NCI-H2196 (cell line): Measurements from ENCODE around the gene ATP1A4.

ENCODE experiments used
- DNase-seq: peaks from one replicate; lab custom pipeline; 2025; ENCODE audit not compliant: unreplicated experiment; lab: John Stamatoyannopoulos, UW

Gene ATP1A4

DNA sequence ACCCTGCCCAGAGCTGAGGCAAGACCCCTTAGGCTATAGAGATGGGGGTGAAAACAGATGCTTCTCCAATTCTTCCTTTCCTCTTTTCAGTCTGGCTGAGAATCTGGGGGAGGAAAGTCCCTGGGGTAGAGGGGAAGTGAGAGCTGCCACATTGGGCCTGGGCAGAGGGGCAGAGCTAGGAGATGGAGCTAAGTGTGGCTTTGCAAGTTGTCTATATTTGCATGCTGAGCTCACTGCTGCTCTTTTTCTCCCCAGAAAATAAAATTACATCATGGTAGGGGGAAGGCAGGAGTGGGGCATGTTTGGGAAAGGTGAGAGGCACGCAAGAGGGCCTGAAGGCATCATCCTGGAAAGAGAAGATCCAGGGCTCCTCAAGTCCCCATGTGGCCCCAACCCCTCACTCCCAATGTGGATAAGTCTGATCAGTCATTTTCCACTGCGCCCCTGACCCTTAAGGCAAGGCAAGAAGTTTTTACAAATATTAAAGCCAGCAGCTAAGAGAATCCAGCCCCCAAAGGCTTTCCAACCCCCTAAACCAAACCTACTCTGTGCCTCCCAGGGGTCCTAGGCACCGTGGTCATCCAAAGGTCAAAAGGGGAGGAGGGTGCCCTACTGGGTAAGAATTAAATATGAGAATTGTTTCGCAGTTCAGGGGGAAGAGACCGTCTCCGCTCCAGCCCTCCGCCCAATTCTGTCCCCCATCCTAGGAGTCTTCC is 53.3 kb downstream of the ATP1A4 start:
- no peak for DNase-seq

DNA sequence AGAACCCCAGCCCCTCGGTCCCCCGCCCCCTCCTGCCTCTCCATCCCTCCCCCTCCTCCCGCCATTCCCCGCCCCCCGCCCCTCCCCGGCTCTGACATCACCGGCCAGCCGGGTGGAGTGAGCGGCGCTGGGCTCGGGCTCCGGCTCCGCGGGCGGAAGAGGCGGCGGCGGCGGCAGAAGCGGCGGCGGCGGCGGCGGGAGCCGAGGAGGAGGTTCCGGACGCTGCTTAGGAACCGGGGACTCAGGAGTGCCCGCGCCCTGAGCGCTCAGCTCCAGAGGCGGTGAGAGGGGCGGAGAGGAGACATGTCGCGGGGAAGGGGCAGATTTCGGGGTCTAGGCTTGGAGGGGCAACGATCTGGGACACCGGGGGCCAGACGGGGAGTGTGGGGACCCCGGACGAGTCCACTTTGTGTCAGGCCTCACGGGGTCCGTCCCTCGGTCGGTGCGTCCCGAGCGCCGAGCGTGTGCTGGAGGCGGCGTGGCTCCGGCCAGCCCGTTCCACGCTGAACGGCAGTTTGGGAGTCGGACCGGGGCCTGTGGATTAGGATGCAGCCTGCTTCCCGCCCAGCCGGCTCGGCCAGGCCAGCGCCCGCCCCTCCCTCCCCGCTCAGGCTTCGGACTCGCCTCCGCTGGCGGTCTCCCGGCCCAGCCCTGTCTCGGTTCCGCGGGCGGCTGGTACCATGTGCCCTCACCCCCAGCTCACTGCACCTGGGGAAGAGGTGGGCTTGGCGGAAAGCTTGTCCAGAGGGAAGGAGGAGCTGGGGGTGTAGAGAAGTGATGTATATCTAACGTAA is 54.0 kb downstream of the ATP1A4 start, which contains the start of gene PEA15:
Gene PEA15, plus strand, starts transcription at position 143 of the 794 bp plus-strand sequence. CDS start 6,161 bp downstream, outside the sequence.
- peak; percentile 61 for DNase-seq

DNA sequence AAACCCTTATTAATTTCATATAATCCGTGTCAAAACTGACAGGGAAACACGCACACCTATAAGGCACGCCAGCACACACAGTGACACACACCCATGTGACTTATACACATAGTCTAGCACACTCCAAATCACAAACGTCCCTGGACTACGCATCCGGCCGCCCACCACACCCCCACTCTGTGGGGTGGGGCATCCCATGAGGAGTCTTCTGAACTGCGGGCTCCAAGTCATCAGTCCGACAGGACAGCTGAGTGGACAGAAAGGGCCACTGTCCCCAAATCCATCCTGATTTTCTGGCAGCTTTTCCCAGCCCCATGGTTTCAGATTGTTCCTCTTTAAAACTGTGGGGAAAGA is 54.6 kb downstream of the ATP1A4 start:
- DNase-seq = no peak

DNA sequence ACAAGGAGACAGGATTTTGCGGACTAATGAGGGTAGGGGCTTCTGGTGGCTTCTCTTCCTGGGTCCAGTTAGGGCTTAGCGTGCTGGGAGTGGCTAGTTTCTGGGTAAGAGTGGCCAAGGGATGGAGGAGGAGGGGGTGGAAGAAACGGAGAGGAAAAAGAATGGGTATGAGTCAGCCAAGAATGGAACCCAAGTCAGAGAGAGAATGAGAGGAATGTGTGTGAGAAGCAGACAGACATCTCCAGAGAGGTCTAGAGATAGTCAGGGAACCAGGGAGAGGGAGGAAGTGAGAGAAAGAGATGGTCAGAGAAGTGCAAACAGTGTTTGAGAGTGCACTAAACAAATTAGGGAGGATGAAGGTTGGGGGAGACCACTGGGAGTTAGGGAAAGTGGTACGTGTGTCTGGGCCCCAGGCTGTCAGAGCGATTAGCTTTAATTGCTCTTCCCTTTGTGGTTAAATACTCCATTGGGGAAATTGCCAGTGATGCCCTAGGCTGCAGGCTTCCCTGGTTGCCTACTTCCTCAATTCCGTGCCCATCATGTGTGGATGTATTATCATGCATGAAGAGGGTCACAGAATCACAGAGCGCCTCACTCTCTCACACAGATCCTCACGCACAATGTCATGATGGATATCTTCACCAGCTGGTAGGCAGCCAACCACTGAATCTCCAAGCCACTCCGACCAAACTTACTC is 55.2 kb downstream of the ATP1A4 start:
- DNase-seq = no peak

DNA sequence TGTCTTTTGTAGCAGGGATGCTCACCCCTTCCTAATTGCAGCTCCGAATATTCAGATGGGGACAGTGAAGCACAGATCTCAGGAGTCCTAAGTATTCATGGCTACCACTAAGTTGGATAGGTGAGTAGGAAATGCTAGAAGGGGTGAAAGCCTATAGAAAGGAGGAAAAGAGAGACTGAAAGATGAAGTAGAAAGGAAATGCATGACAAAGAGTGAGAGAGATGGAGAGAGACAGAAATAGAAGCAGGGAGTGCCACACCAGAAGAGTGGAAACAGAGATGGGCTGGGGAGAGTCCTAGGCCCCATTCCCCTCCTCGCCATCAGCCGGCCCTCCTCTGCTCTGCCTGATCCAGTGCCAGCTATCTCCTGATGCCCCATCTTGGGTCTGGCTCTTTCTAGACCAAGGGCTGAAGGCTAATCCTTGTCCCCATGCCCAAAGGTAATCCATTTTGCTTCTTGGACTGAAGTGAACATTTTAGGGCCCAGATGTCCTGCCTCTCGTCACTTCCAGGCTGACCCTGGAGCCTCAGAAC is 55.8 kb downstream of the ATP1A4 start:
- DNase-seq = no peak

DNA sequence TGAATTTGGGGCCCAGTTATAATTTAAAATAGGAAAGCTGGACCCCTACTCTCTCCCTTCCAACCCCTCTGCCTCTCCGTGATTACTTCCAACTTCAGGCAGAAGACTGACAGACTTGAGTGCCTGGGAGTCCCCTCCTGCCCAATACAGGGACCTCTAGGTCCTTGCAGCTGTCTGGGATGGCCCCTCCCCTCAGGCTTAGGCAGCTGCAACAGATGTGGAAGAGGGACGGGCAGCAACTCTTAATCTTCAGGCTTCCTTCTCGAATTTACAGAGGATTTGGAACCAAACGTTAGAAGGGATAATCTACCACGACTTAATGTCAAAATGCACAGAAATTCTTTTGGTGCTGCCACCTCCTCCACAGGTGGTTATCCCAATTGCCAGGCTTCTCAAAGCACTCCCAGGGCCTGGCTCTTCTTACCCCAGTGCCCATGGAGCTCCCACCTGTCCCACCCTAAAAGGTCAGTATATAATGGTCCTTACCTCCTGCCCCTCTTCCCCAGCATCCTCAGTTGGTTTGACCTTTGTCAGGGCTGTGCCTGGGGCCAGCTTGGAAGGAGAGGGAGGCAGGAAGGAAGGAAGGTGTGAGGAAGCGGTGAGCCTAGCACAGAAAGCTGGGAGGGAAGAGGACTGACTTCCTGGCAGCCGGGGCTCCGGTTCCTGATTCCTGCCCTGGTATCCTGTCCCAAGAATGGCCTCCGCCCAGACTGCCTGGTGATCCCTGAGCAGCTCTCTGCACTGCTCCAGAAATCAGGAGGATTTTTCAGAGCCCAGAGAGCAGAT is 56.6 kb downstream of the ATP1A4 start:
- no peak for DNase-seq

DNA sequence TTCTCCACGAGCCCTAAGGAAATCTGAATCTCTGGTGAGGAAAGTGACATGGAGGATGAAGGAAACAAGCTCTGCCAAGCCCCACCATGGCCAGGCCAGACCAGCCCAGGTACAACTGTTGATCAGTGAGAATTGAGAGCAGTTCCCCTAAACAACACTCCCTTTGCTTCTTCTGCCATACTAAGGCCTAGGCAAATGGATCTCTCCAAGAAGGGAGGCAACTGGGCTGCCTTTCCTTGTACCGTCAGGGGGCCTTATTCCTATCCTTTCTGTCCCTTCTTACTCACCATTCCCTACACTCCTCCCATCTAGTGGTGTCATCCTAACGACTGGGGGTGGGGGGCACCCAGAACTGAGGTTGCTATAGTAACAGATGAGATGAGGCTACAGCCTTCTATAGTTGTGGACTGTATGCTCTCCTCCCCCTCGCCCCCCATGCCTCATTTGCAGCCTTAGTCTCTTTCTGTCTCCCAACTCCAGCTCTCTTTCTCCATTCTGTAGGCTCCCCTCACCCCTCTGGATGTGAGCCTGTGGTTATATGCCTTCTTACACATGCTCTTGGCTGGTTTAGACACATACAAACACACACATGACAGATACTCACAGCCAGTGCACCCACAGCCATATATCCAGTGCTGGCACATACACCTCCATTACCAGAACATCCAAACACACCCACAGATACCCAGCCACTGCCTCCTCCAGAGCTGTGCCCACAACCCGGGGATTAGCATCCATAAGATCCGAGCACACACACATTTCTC is 57.3 kb downstream of the ATP1A4 start:
- no peak for DNase-seq

DNA sequence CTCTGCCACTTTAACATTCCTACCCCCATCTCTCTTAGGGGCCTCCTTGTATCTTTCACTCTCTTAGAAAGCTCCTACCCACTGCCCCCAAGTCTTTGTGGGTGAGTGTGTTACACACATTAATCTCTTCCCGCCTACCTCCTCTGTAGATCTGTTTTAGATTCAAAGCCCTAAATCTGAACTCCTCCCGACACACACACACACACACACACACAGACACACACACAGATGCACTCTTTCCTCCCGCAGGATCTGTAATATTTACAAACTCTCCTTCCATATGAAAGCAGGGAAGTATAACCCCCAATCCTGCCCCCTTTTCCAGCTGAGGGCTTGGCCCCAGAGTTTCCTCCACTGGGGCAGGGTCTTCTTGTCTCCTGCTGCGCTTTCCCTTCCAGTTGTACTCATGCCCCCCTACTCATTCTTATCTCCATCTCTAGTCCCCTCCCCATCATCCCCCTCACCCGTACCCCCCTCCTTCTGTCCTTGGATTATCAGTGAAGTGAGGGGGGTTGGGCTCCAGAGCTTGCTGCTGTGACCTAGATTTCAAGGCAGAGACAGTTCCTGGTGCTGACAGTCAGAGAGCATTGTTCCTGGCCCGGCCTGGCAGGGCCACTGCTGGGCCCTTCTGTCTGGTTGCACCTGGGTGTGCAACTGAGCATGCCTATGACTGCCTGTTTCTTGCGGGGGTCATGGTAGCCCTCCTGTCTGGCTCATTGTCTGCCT is 58.1 kb downstream of the ATP1A4 start:
- DNase-seq = no peak

GRCh38 chr1:160210561-160210960 is 59.2 kb downstream of the ATP1A4 start:
- DNase-seq = no peak

DNA sequence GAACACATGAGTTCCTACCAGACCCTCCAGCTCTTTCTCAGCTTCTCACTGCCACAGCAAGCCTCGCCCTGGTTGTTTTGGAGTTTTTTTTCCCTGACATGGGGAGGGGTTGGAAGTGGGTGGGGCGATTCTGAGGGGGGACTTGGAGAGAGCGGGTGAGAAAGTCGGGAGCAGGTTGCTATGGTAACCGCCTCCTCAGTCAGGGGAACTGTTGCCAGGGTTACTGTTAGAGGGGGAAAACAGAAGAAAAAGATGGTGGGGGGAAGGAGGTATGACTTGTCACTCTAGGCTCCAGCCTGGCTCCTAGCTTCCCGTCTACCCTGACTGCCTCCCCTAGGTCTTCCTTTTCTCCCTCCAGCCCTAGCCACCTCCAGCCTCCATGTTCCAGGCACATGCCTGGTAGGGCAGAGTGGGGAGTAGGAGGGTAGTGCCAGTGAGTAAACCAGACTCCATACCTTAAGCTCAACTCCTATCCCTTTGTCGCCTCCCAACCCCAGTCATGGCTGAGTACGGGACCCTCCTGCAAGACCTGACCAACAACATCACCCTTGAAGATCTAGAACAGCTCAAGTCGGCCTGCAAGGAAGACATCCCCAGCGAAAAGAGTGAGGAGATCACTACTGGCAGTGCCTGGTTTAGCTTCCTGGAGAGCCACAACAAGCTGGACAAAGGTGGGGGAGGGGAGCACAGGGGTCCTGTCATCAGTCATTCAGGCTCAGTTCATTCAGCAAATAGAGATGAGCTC is 59.8 kb downstream of the ATP1A4 start:
- DNase-seq = no peak

GRCh38 chr1:160214481-160215140 is 63.2 kb downstream of the ATP1A4 start:
- no peak for DNase-seq

DNA sequence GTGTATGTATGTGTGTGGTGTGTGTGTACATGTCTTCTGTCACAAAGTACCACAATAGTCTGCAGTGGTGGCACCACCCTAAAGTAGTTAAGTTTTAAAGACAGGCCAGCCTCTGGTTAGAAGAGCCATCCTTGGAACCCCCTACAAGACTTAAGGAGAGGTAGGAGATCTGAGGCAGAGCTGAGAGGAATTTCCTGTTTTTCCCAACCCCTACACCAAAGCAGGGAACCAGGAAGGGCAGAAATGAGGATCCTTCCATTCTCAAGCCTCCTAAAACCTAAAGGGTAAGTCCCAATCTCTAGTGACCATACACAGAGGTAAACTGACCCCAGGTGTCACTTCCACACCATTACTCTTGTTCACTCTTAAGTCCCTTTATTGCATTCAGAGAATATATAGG is 64.9 kb downstream of the ATP1A4 start:
- no peak for DNase-seq

- DNase-seq = no peak
These were observed 66.2 kb downstream of the ATP1A4 start for GRCh38 chr1:160217481-160218051.

GRCh38 chr1:160219062-160219929 is 67.9 kb downstream of the ATP1A4 start:
- DNase-seq = peak; percentile 31

- no peak for DNase-seq
These were observed 68.9 kb downstream of the ATP1A4 start for GRCh38 chr1:160220301-160220700.

DNA sequence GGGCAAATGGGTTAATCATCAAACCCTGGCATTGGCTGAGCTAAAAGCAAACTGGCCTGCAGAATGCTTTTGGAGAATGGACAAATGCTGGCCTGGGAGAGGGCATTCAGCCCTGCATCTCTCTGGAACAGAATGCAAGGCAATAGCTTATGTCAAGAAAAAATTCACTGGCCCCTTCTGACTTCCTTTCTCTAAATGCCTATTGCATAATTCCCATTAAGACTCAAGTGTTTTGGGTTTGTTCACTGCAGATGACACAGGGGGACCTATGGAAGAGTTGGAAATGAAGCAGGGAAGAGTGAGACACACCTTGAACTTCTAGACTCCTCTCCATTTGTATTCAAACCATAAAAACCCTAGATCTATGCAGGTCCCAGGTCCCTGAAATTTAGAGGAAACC is 69.7 kb downstream of the ATP1A4 start:
- DNase-seq = no peak

GRCh38 chr1:160222546-160222945 is 71.1 kb downstream of the ATP1A4 start:
- DNase-seq = no peak
